Activated CD4-positive, alpha-beta T cell treated with anti-CD3 and anti-CD28 coated beads, Interleukin-2, amount 50 U/mL, for 48 hours (primary cell): ENCODE results near the gene COMMD3.

Experiments used
- DNase-seq, 2 experiments: peaks; one replicate each; pipeline ENCODE4 v3.0.0-alpha.2; 2020

Gene COMMD3

DNA sequence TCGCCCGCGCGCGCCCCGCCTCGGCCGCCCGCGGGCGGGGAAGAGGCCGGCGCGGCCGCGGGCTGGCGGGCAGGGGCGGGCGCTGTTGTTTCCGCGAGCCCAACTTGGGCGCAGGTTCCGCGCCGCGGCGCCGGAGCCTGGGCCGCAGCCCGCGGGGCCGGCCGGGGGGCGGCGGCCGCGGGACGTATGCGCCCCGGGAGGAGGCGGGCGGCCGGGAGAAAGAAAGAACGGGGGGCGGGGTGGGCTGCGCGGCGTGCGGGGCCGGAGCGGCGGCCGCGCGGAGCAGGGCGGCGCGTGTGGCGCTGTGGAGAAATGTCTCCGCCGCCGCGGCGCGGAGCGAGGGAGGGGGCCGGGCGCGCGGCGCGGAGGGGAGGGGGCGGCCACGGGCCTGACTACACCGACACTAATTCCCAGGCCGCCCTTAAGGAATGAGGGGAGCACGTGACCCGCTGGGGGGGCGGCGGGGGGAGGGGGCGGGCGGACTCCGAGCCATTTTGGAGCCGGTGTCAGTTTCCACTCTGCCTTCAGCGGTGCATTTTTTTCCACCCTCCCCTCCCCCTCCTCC is 4.5 kb downstream of the COMMD3 start, which contains the start of gene BMI1:
Gene BMI1, plus strand, starts transcription at position 509 of the 565 bp plus-strand sequence. CDS start 5,351 bp downstream, outside the sequence.
- peak; percentile 70 to 75 for DNase-seq

DNA sequence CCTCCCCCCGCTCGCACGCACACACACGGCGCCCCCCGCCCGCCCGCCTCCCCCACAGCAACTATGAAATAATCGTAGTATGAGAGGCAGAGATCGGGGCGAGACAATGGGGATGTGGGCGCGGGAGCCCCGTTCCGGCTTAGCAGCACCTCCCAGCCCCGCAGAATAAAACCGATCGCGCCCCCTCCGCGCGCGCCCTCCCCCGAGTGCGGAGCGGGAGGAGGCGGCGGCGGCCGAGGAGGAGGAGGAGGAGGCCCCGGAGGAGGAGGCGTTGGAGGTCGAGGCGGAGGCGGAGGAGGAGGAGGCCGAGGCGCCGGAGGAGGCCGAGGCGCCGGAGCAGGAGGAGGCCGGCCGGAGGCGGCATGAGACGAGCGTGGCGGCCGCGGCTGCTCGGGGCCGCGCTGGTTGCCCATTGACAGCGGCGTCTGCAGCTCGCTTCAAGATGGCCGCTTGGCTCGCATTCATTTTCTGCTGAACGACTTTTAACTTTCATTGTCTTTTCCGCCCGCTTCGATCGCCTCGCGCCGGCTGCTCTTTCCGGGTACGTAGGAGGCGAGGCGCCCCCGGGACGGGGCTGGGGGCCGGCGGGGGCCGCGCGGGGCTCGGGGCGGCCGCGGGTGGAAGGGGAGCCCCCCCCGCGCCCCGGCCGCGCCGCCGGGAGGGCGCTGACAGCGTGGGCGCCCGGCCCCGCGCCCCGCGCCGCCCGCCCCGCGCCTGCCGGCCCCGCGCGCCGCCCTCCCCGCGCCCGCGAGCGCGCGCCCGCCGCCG is 5.2 kb downstream of the COMMD3 start:
- DNase-seq: peak; percentile 58 to 66

DNA sequence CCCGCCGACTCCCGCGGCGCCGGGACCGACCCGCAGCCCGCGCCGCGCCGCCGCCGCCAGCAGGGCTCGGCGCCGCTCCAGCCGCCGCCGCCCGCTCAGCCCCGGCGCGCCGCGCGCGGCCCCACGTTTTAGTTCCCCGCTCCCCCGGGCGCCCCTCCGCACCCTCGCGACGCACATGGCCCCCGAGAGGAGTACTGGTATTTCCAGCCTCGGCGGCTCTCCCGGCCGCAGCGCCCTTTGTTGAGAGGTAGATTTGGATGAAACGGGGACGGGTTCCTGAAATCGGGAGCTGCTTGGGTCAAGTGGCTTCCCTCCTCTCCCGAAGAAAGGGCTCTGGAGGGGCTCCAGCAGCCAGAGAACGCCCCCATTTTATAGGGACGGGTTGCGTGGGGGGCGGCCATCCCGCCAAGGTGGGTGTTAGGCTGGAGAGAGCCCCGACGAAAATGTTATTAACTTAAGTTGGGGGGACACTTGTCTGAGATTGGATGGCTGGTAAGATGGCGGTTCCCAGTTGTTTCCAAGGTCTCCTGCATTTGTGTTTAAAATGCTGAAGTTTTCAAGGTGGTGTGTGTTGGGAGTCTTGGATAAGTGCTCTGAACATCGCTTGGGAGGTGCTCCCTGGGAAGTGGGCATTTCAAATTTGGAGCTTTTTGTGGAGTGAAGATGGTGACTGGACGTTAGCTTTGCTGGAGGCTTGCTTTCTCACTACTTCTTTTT is 5.9 kb downstream of the COMMD3 start:
- DNase-seq: peak in 1 of 2 experiments; percentile 22

DNA sequence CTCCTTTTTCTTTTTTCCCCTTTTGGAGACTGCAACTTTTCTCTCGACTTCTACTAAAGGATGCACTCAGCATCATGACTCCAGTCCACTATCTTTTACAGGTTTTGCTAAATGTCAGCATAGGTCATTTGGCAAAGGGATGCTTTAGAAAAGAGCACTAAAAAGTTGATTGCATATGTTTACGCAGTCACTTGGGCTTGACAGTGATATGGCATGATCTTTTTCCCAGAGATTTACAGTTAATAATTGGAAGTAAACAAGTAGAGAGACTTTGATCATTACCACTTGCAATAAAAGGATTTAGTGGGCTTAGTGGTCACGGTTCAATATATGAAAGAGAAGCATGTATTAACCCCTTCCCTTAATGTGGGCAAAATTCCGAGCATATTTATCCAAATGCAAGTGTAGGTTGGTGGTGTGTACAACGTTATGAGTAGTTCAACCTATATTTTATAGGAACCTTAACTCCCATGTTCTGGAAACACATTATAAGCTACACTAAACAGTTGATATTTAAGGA is 6.5 kb downstream of the COMMD3 start:
- DNase-seq: no peak

DNA sequence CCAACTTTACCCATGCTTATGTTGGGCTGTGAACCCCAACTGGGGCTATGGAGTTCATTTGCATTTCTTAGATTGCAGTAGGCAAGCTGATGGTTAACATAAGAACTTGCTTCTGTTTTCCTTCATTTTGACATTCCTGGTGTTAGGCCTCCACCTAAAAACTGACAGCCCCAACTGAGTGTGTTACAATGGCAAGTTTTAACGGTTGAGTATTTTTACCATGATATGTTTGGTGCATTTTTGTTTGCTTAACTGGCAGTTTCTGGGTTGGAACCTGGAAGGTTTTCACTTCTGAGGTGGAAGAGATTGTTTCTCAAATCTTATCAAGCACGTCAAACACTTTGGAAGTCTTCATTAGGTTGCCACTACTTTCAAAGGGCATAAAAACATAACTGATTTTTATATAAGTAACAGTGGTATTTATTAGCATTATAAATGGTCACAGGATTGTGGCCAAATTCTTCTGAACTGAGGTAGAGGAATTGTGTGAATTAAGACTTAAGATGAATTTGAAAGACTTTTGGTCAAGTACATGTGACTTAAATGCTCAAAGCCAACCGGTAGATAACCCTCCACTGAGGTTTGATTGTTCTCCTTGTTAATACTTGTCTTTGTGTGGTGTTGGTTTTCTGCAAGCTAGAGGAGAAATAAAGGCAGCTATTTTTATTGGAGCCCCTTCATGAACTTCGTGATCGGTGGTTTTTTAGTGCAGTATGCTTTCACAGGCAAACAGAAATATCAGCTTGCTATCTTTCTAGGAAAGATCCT is 7.5 kb downstream of the COMMD3 start:
- no peak for DNase-seq

DNA sequence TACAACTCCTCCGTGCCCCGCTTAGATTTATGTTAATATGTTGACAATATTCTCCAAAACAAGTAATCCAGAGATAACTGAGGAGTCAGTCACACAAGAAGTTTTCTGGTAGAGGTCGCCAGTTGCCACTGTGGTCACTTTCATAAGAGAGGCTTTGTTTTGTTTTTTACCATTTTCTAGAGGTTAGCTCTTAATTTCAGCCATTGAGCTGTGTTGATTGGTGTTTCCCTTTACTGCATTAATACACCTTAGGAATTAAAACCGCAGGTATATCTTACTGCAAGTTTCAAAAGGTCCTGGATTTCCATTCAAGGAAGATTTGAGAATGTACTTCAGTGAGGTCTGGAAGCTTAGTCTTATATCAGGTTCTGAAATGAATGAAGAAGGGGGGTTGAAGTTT is 8.2 kb downstream of the COMMD3 start:
- no peak for DNase-seq

DNA sequence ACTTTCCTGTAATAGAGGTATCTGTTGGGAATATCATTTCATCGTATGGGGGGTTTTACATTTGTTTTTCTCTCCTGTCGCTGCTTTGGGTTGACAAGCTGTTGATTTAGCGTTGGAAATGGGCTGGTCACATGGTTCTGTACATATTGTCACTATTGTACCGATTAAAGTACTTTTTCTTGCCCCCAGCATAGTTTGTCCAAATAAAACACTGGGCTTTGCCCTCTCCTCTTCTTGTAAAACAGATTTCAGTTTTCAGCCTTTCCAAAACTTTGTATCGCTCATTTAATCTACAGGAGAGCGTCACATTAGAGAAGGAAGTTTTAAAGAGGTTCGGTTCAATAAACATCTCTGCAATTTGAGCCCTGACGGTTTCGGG is 8.7 kb downstream of the COMMD3 start:
- DNase-seq: no peak

DNA sequence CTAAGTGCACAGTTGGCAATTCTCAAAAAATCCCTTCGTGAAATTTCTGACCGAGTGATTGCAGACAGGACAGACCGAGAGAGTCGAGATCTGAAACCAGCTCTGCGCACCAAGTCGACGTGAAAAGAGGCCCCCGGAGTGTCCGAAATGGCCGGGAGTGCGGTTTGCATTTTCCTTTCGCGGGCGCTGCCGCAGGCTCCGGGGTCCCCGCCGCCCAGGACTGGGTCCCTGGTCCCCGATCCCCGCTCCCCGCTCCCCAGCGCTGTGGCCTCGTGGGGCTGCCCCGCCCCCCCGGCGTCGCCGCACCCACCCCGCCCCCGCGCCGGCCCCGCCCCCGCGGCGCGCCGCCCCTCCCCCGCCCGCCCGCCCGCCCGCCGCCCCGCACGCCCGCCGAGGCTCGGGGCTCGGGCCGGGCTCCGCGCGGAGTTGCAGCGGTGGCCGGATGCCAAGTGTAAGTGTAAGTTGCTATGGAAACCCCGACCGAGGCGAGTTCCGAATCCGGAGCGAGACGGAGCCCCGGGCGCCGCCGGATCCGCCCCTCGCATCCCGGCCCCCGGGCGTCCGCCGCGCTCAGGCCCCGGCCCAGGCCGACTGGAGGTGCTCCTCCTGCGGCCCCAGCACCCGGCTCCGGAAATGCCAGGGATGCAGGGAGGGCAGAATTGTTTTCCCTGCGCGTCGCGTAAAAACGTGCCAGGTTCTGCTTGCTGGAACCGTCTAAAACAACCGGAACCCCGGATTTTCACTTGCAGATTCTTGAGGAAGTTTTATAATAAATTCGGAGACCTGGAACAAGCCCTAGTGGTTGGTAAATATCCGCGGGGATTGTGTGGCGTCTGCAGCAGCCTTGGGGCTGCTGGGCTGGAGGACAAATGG is 9.3 kb downstream of the COMMD3 start:
- peak; percentile 63 to 69 for DNase-seq

DNA sequence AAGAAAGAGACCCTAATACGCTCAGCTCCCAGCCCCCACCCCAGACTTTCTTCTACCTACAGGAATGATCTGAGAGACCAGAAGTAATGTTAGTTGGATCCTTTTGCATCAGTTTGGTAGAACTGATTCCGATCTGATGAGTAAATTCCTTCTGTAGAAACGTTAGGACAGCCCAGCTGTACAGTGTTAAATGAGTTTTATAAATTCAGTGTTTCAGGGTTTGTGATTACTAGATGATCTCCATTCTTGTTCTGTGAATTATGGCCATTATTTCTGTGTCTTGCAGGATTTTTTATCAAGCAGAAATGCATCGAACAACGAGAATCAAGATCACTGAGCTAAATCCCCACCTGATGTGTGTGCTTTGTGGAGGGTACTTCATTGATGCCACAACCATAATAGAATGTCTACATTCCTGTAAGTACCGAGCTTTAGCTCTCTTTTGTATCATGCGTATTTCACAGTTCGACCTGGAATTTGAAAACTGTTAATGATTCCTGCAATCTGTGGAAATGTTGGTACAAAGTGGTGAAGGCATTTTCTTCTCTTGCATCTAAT is 10.0 kb downstream of the COMMD3 start:
- no peak for DNase-seq

DNA sequence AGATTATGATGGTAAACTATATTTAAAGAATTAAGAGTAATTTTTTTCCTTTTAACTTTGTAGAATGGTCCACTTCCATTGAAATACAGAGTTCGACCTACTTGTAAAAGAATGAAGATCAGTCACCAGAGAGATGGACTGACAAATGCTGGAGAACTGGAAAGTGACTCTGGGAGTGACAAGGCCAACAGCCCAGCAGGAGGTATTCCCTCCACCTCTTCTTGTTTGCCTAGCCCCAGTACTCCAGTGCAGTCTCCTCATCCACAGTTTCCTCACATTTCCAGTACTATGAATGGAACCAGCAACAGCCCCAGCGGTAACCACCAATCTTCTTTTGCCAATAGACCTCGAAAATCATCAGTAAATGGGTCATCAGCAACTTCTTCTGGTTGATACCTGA is 13.0 kb downstream of the COMMD3 start:
- DNase-seq: no peak

DNA sequence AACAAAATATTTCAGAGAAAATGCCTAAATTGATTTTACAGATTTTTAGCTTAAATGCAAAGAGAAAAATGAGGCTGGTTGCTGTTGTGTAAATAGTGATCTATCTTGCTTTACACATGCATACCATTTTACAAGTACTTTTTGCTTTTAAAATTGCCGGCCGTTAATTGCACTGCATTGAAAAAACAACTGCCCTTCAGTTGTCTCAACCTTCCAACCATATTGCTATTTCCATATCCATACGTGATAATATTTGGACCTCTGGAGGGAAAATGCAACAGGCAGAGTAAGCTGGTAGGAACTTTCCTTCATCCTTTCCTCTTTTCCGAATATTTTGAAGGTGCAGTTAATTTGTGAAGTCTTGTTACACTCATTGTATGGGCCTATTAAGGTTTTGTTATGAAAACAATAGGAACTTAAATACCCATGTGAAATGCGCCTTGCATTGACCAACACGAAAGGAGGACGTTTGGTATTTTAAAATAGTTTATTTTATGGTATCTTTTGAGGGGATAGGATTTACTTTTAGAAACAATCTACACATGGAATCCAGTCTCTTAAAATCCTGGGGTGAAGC is 16.0 kb downstream of the COMMD3 start:
- DNase-seq: no peak

DNA sequence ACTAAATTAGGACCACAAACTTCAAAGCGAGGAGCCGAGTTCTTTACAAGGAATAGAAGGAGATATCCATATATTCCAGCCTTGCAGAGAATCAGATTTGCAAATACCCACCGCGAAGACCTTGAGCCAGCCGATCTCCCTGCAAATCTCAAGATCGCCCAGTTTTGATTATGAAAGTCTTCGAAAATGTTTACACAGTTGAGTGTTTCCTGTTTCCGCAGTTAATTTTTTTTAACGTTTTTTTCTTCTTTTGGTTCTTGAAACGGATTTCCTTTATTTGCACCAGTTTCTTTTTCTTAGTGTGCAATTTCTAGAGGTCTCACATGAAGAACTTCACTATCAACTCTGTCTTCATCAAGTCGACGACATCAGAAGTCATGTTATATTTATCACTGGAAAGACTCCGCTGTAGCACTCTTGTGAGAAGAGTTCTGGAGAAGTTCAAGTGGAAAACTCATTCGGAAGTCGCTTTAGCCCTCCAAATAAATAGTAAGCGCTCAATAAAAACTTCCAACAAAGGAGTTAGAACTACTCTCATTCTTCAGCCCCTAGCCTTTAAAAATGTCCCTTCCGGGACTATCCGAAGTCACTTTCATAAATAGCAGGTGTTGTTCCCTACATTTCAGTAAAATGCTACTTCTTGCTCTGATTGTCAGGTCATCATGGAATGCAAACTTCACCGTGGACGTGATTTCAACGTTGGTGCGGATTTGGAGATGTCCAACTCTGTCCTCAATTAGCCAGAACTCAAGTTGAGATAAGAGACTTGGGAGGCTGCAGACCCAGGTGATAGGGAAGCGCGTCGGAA is 17.2 kb downstream of the COMMD3 start:
- DNase-seq: no peak

DNA sequence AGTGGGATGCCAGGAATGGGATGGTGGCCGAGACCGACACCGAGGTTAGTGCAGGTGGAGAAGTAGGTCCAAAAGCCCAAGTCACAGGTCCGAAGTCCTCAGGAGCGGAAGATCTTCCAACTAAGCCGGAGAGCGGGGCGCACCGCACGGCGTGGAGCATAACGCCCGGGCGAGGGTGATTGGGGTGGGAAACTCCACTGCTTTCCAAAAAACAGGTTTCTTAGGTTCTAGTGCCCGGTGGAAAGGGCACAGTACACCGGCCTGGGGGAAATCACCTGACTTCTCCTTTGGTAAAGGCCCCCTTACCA is 17.7 kb downstream of the COMMD3 start:
- DNase-seq: no peak

DNA sequence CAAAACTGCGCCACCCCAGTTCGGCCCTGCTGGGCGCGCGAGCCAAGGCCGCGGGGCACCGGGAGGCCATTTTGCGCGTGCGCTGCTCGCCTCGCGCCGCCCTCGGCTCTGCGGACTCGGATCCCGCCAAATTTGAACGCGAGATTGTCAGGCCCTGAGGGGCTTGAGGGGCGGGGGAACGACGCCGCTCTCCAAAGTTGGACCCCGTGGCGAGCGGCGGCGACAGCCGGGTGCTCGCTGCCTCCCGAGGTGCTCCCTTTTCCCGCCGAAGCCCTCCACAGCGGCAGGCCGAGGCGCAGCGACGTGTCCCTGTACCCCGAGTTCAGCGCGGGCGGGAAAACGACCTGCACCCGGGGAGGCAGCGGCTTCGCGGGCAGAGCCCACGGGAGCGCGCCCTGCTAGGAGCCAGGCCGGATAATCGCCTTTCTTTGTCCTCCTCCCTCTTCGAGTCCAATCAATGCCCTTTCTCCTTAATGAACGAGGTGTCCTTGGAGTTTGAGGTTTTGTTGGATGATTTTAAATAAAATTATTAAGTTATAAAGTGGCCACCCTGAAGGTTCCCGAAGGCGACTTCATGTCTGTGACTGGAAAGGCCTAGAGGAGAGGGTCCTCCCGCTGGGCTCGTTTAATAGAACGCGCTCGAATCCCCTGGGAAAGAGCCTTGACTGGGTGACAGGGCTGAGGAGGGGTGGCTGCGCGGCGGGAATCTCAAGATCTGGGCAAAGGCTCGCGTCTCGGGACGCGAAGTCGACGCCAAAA is 18.4 kb downstream of the COMMD3 start:
- no peak for DNase-seq

DNA sequence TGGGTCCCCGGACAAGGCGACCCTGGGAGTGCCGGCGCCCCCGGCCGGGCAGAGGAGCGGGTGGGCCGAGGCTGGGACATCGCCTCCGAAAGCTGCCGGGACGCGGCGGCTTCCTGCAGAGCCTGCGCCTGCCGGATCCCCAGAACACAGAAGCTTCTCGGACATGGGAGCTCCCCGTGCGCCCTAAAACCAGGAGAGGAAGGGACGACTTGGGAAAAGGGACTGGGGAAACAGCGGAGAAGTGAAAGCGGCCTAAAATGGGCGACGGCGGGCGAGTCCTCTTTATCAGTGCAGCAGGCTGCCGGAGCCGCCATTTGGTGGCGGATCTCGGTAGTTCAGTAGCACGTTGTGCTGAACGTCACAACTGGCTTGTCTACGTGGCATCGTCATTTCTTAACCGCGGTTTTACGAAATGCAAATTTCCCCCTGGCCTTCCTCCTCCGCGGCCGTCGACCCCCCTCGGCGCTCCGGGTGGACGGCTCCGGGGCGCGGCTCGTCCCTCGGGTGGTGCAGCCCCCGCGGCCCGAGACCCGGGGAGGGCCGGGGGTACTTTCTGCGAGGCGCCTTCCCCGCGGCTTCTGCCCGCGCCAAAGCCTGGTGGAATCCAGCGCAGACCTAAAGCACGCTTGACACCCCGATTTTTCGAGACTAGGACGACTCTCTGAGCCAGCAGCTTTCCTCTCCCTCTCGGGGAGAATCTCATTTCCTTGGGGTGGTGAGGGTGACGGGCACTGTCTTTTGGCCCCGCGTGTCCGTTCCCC is 19.2 kb downstream of the COMMD3 start:
- peak; percentile 58 to 65 for DNase-seq

DNA sequence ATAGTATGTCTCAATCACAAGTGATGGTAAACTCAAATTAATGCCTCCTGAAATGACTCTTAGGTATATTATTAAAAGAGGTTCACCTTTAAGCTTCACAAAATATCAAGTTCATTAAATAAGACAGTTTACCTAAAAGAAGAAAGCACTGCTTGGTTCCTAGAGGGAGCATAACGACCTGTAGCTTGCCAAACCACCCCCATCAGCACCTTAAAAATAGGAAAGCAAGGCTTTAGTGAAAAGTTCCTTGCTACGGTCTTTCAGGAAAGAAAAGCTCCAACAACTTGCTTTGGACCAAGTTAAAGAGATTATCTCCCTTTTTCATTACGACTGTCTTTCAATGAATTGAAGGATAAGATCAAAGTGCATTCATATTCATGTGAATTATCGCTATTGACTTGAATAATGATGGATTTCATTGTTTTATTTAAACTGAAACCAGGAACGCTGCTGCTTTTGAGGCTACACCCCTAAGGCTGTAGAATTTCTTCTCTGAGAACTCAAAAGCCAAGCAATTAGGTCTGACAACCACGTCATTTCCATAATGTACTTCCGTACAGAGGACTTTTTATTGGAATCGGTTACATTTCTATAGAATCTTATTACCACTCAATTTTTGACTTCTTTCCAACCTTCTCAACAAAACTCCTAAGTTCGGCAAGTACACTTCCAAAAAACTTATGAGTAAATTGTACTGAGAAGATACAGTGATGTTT is 22.2 kb downstream of the COMMD3 start:
- DNase-seq: no peak

DNA sequence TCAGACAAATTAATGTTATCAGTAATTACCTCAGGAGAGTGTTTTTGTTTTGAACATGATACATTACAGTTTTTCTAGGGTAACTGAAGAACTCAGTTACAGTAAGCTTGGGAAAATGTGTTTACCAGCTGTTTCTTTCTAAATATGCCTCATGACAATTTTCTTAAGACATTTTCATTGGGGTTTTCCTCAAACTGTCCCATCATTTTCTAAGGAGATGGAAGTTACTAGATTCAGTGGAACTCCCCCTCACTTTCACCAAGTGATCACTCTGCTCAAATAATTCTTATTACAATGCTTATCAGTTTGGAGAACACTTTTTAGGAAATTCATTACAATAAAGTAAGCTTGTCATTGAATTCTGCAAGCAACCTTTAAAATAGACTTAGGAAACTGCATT is 22.7 kb downstream of the COMMD3 start:
- DNase-seq: no peak

DNA sequence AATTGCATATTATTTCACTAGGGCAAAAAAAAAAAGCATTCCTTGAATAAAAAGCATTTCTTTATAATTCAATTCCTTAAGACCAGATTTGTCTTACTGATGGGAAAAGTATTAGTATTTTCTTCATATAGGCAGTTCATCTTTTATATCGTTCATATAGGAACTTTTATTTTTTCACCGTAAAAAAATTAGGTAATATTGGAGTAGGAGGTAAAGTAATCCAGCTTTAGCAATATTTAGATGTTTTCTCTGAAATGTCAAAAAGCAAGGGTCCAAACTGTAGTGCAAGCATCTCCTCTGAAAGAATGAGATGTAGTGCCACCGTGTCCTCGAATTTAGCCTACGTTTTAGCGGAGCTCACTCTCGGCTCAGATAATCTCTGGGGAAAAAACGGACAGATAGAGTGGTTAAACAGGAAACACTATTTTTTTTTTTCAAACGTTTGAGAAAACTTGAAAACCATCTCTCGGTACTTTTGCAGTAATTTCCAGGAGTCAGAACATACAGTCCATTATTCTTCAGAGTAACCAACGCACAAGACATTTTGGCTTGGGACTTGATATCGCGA is 23.7 kb downstream of the COMMD3 start:
- no peak for DNase-seq
